Measurements from ENCODE around the gene ATP1A1.

The ATP1A1 gene

DNA sequence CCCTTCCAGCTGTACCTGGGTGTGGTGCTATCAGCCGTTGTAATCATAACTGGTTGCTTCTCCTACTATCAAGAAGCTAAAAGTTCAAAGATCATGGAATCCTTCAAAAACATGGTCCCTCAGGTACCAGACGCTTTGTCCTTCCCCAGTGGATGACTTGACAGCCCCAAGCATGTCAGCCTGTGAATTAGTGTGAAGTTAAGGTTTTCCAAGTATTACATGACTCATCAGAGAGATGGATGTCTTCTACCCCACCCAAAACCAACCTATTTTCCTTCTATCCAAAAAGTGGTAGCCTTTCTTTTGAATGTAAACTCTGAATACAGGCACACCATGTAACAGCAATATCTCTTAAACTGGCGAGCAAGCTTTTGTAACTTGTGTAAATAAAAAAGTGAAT lies 15.1 kb downstream of the ATP1A1 start:
- no peak for DNase-seq (ENCODE audit: extremely low spot score)
- CTCF ChIA-PET = no interaction called here
- TF ChIP-seq ZNF384 (IDR thresholded peaks at IDR 0.05) = no peak
- TF ChIP-seq, protein P1, sequence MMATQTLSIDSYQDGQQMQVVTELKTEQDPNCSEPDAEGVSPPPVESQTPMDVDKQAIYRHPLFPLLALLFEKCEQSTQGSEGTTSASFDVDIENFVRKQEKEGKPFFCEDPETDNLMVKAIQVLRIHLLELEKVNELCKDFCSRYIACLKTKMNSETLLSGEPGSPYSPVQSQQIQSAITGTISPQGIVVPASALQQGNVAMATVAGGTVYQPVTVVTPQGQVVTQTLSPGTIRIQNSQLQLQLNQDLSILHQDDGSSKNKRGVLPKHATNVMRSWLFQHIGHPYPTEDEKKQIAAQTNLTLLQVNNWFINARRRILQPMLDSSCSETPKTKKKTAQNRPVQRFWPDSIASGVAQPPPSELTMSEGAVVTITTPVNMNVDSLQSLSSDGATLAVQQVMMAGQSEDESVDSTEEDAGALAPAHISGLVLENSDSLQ (IDR thresholded peaks at IDR 0.05) = no peak
- no peak for TF ChIP-seq FOXA1 (IDR thresholded peaks at IDR 0.05)
- no peak for TF ChIP-seq NFRKB (IDR thresholded peaks at IDR 0.05)
- TF ChIP-seq FOXK2 (IDR thresholded peaks at IDR 0.05) = no peak
- TF ChIP-seq LEF1 (IDR thresholded peaks at IDR 0.05; ENCODE audit: borderline replicate concordance) = no peak
- no peak for TF ChIP-seq ELF4 (IDR thresholded peaks at IDR 0.05)
- TF ChIP-seq SP1 (IDR thresholded peaks at IDR 0.05) = no peak
- TF ChIP-seq L3MBTL2 (conservative IDR thresholded peaks at IDR 0.05) = no peak
- no peak for TF ChIP-seq HDGF (IDR thresholded peaks at IDR 0.05; ENCODE audit: borderline replicate concordance)
- no peak for TF ChIP-seq ARNT (IDR thresholded peaks at IDR 0.05)
- no peak for TF ChIP-seq FOXM1 (IDR thresholded peaks at IDR 0.05; ENCODE audit: borderline replicate concordance)
- TF ChIP-seq SUZ12 (IDR thresholded peaks at IDR 0.05) = no peak
- no peak for TF ChIP-seq TARDBP (IDR thresholded peaks at IDR 0.05)
- TF ChIP-seq BHLHE40 (IDR thresholded peaks at IDR 0.05; ENCODE audit: borderline replicate concordance) = no peak
- no peak for TF ChIP-seq CTBP1 (IDR thresholded peaks at IDR 0.05; ENCODE audit: borderline replicate concordance)
- POLR2A ChIA-PET = no interaction called here

- POLR2A ChIA-PET = no interaction called here
- TF ChIP-seq L3MBTL2 (conservative IDR thresholded peaks at IDR 0.05) (no peak), CTBP1 (IDR thresholded peaks at IDR 0.05; ENCODE audit: borderline replicate concordance) (no peak), SP1 (IDR thresholded peaks at IDR 0.05) (no peak), NFRKB (IDR thresholded peaks at IDR 0.05) (no peak), FOXM1 (IDR thresholded peaks at IDR 0.05; ENCODE audit: borderline replicate concordance) (no peak), ELF4 (IDR thresholded peaks at IDR 0.05) (no peak), FOXA1 (IDR thresholded peaks at IDR 0.05) (no peak), FOXK2 (IDR thresholded peaks at IDR 0.05) (no peak)
- no peak for DNase-seq (ENCODE audit: extremely low spot score)
- CTCF ChIA-PET = no interaction called here
Observed at GRCh38 chr1:116389013-116389412, 16.0 kb downstream of the ATP1A1 start.

- ChIA-PET CTCF (no interaction called here), POLR2A (interaction anchor here (1.4 kb wide), 1 partner anchor 9 kb away, joined by 3 read pairs; no protein-coding TSS in a partner anchor)
- no peak for DNase-seq (ENCODE audit: extremely low spot score)
- TF ChIP-seq, protein P1 (IDR thresholded peaks at IDR 0.05) = no peak
- TF ChIP-seq NFRKB (IDR thresholded peaks at IDR 0.05) (no peak), TARDBP (IDR thresholded peaks at IDR 0.05) (no peak), FOXM1 (IDR thresholded peaks at IDR 0.05; ENCODE audit: borderline replicate concordance) (no peak), SUZ12 (IDR thresholded peaks at IDR 0.05) (no peak), ARNT (IDR thresholded peaks at IDR 0.05) (no peak), CTBP1 (IDR thresholded peaks at IDR 0.05; ENCODE audit: borderline replicate concordance) (no peak), SP1 (IDR thresholded peaks at IDR 0.05) (no peak), L3MBTL2 (conservative IDR thresholded peaks at IDR 0.05) (no peak), ELF4 (IDR thresholded peaks at IDR 0.05) (no peak), BHLHE40 (IDR thresholded peaks at IDR 0.05; ENCODE audit: borderline replicate concordance) (no peak), ZNF384 (IDR thresholded peaks at IDR 0.05) (no peak), FOXA1 (IDR thresholded peaks at IDR 0.05) (no peak), LEF1 (IDR thresholded peaks at IDR 0.05; ENCODE audit: borderline replicate concordance) (no peak)
Observed at GRCh38 chr1:116389686-116390085, 16.6 kb downstream of the ATP1A1 start.

DNA sequence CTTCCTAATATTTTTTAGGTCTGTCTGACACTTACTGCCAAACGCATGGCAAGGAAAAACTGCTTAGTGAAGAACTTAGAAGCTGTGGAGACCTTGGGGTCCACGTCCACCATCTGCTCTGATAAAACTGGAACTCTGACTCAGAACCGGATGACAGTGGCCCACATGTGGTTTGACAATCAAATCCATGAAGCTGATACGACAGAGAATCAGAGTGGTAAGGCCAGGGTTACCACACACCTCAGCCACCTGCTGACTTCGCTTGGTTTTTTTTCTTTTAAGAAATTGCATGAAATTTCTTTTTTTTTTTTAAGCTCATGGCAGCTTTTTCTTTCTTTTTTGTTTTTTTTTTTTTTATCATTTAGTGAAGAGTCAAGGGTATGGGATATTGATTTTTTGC lies 17.2 kb downstream of the ATP1A1 start:
- CTCF ChIA-PET = no interaction called here
- TF ChIP-seq, protein P1 (IDR thresholded peaks at IDR 0.05) = no peak
- TF ChIP-seq FOXK2 (IDR thresholded peaks at IDR 0.05) (no peak), TARDBP (IDR thresholded peaks at IDR 0.05) (no peak), FOXM1 (IDR thresholded peaks at IDR 0.05; ENCODE audit: borderline replicate concordance) (no peak), SUZ12 (IDR thresholded peaks at IDR 0.05) (no peak), ARNT (IDR thresholded peaks at IDR 0.05) (no peak), BHLHE40 (IDR thresholded peaks at IDR 0.05; ENCODE audit: borderline replicate concordance) (no peak), FOXA1 (IDR thresholded peaks at IDR 0.05) (no peak), ZNF384 (IDR thresholded peaks at IDR 0.05) (no peak), HDGF (IDR thresholded peaks at IDR 0.05; ENCODE audit: borderline replicate concordance) (no peak), L3MBTL2 (conservative IDR thresholded peaks at IDR 0.05) (no peak), NFRKB (IDR thresholded peaks at IDR 0.05) (no peak), SP1 (IDR thresholded peaks at IDR 0.05) (no peak), CTBP1 (IDR thresholded peaks at IDR 0.05; ENCODE audit: borderline replicate concordance) (no peak), LEF1 (IDR thresholded peaks at IDR 0.05; ENCODE audit: borderline replicate concordance) (no peak), ELF4 (IDR thresholded peaks at IDR 0.05) (no peak)
- POLR2A ChIA-PET = interaction anchor here (0.9 to 1.4 kb wide), 2 partner anchors 9 to 10 kb away, joined by 3 read pairs; no protein-coding TSS in a partner anchor
- DNase-seq (ENCODE audit: extremely low spot score) = no peak

GRCh38 chr1:116391185-116391584 lies 18.1 kb downstream of the ATP1A1 start:
- DNase-seq (ENCODE audit: extremely low spot score) = no peak
- TF ChIP-seq, protein P1 (IDR thresholded peaks at IDR 0.05) = no peak
- TF ChIP-seq LEF1 (IDR thresholded peaks at IDR 0.05; ENCODE audit: borderline replicate concordance) (no peak), ZNF384 (IDR thresholded peaks at IDR 0.05) (no peak)
- POLR2A ChIA-PET = interaction anchor here (0.9 to 1.4 kb wide), 2 partner anchors 9 to 10 kb away, joined by 3 read pairs; no protein-coding TSS in a partner anchor
- CTCF ChIA-PET = interaction anchor here (1.7 kb wide), 1 partner anchor 94 kb away, joined by 6 read pairs; no protein-coding TSS in a partner anchor
